Naive thymus-derived CD8-positive, alpha-beta T cell (primary cell): ENCODE data around the gene DCD. TPM values are rescaled to one million over a fixed set of nuclear protein-coding genes. Genes with fewer than 3 reads are reported as not detected.
"Not testable (repeated sequence)": the region's sequence is repeated elsewhere in the genome, so short reads cannot be mapped to it uniquely, and the experiment has no call there.

Experiments
- ATAC-seq, 2 donors: fragments of 150-1000 bp; cut with Tn5 transposase in 1 of 2; sonication (Bioruptor Pico), chemical (Tn5 transposase) in 1 of 2; 1 replicate in 1 of 2; 2 replicates in 1 of 2; pipeline ENCODE4 v1.10.0; 2021; ENCODE audit warnings: mild to moderate bottlenecking in 2 of 2, moderate library complexity in 2 of 2
- POLR2A ChIA-PET: fragments of 350-600 bp; sonication (Branson Sonifier 250); formaldehyde crosslinking; loops from one replicate; lab custom pipeline; 2021; ENCODE audit warnings: antibody characterized with exemption; lab: Charles Lee
- DNase-seq, 10 donors: peaks; one replicate each; pipeline versions ENCODE4 v3.0.0 to v3.0.0-alpha.2; 2020 to 2022
- H3K27ac Mint-ChIP-seq, 10 donors: one replicate each; pipeline ENCODE4 v1.8.0; 2020 to 2022; ENCODE audit warnings: mild to moderate bottlenecking in 10 of 10, mixed read lengths in 10 of 10, moderate library complexity in 4 of 10, inconsistent platforms in 1 of 10
- H3K27me3 Mint-ChIP-seq, 5 donors: one replicate each; pipeline ENCODE4 v1.8.0; 2021 to 2022; ENCODE audit warnings: mixed read lengths in 5 of 5
- H3K36me3 Mint-ChIP-seq, 3 donors: one replicate each; pipeline ENCODE4 v1.8.0; 2020 to 2022; ENCODE audit warnings: mixed read lengths in 3 of 3, mild to moderate bottlenecking in 2 of 3, inconsistent platforms in 1 of 3
- H3K4me1 Mint-ChIP-seq, 4 donors: one replicate each; pipeline ENCODE4 v1.8.0; 2021 to 2022; ENCODE audit warnings: mixed read lengths in 4 of 4
- H3K4me3 Mint-ChIP-seq, 10 donors: one replicate each; pipeline ENCODE4 v1.8.0; 2020 to 2022; ENCODE audit warnings: mild to moderate bottlenecking in 10 of 10, mixed read lengths in 10 of 10, moderate library complexity in 6 of 10, inconsistent platforms in 1 of 10
- H3K9me3 Mint-ChIP-seq, 9 donors: one replicate each; pipeline ENCODE4 v1.8.0; 2020 to 2022; ENCODE audit warnings: mixed read lengths in 9 of 9, mild to moderate bottlenecking in 3 of 9, inconsistent platforms in 1 of 9, moderate library complexity in 1 of 9
- polyA plus RNA-seq, 3 donors: library from polyadenylated mRNA; unstranded; fragments of 300-500 nt; fragmentation: Illumina TruSeq; gene quantifications; one replicate each; pipeline ENCODE4 v1.2.3, GENCODE V29; 2021
- total RNA-seq, 8 experiments: library from RNA in 2 of 8; stranded (reverse) in 2 of 8; gene quantifications; one replicate each; pipeline ENCODE4 v1.2.3 and lab custom pipeline; 2021 to 2026

Gene DCD
- total and polyA plus RNA-seq, 5 experiments from 2014 or later: not detected

DNA sequence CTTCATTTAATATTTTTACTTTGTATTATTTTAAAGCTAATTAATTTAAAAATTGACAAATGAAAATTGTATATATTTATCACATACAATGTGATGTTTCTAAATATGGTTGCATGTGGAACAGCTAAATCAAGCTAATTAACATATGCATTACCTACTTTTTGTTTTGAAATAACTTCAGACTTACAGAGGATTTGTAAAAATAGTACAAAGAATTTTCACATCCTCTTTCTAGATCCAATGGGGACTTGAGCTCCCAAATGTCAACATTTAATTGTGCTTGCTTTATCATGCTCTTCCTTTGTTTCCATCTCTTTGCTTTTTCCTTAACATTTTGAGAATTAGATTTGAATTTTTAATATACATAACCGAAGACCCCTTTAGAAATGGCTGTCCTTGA is 6.6 kb downstream of the DCD start:
- POLR2A ChIA-PET: no interaction called here
- peaks cover 0 to 12% (median 0%) of the 10 kb centered on the region in 4 donors for H3K4me1 Mint-ChIP-seq

DNA sequence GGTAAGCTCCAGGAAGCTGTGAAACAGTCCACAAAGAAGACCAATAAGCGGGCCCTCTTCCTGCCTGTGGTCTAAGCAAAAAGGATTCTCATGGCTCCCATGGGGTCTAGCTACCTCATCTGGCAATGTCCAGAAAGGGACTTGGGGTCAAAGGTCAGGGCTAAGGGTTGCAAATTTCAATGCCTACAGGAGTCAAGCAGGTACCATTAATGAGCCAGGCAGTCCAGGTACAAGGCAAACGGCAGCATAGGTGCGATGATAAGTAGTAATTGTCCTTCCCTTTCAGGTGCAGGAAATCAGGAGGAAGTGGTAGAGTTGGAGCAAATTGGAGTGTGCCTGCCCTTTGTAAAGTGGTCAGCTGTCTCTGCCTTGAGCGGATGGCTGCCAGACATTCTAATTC is 7.1 kb downstream of the DCD start:
- POLR2A ChIA-PET: no interaction called here
- peaks cover under 1 to 31% (median 10%) of the 10 kb centered on the region in 5 donors for H3K27me3 Mint-ChIP-seq
- no peak overlapping the region for H3K4me3 Mint-ChIP-seq
- H3K9me3 Mint-ChIP-seq: no peaks in the 10 kb centered on the region
- H3K27ac Mint-ChIP-seq: no peak overlapping the region
- H3K4me1 Mint-ChIP-seq: peaks cover 0 to 12% (median 0%) of the 10 kb centered on the region in 4 donors
- ATAC-seq (no peak), DNase-seq (no peak)
- H3K36me3 Mint-ChIP-seq: no peaks in the 10 kb centered on the region

More for the DNA sequence above, 6.6 kb downstream of the DCD start:
- Mint-ChIP-seq H3K9me3 (no peaks in the 10 kb centered on the region), H3K27me3 (peaks cover 4 to 35% (median 14%) of the 10 kb centered on the region in 5 donors), H3K4me3 (no peak overlapping the region), H3K36me3 (no peaks in the 10 kb centered on the region), H3K27ac (no peak overlapping the region)
- DNase-seq: no peak
- no peak for ATAC-seq

DNA sequence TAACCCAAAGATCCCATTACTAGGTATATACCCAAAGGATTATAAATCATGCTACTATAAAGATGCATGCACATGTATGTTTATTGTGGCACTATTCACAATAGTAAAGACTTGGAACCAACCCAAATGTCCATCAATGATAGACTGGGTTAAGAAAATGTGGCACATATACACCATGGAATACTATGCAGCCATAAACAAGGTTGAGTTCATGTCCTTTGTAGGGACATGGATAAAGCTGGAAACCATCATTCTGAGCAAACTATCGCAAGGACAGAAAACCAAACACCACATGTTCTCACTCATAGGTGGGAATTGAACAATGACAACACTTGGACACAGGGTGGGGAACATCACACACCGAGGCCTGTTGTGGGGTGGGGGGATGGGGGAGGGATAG is 9.1 kb downstream of the DCD start:
- DNase-seq, H3K27ac Mint-ChIP-seq, H3K36me3 Mint-ChIP-seq, POLR2A ChIA-PET, H3K4me3 Mint-ChIP-seq, ATAC-seq, H3K9me3 Mint-ChIP-seq: not testable (repeated sequence)
- Mint-ChIP-seq H3K4me1 (peaks cover 0 to 12% (median 0%) of the 10 kb centered on the region in 4 donors), H3K27me3 (peaks cover 0 to 23% (median 5%) of the 10 kb centered on the region in 5 donors)

DNA sequence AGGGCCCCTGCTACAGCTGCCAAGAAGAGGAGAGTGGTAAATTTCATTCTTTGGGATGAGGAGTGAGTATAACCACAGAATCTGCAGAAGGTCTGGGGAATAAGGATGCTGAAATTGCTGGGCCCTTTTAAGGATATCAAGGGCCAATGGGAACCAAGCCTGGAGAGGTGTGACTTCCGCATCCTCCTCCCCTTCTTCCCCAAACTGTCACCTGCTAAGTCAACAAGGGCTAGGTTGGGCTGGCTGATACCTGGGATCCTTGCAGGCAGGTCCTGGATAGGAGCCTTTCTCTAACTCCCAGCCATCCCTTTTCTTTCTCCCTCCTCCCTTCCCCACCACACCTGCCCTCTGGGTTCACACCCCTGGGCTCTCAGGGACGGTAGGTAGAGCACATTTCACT is 13.4 kb downstream of the DCD start, which contains the start of gene LACRT:
LACRT (minus strand) TSS at position 101 of the 400 bp plus-strand sequence; CDS start at position 47, 54 bp downstream.
- Mint-ChIP-seq H3K36me3 (no peaks in the 10 kb centered on the region), H3K27ac (peak within 1 kb of the TSS in 2 of 10 donors; percentile 31 to 56), H3K9me3 (no peaks in the 10 kb centered on the region), H3K4me1 (peaks cover 0 to 5% (median 0%) of the 10 kb centered on the region in 4 donors), H3K27me3 (peaks cover 8 to 38% (median 27%) of the 10 kb centered on the region in 5 donors), H3K4me3 (no peak within 1 kb of the TSS)
- ATAC-seq (no peak), DNase-seq (no peak)
- POLR2A ChIA-PET: no interaction called here

DNA sequence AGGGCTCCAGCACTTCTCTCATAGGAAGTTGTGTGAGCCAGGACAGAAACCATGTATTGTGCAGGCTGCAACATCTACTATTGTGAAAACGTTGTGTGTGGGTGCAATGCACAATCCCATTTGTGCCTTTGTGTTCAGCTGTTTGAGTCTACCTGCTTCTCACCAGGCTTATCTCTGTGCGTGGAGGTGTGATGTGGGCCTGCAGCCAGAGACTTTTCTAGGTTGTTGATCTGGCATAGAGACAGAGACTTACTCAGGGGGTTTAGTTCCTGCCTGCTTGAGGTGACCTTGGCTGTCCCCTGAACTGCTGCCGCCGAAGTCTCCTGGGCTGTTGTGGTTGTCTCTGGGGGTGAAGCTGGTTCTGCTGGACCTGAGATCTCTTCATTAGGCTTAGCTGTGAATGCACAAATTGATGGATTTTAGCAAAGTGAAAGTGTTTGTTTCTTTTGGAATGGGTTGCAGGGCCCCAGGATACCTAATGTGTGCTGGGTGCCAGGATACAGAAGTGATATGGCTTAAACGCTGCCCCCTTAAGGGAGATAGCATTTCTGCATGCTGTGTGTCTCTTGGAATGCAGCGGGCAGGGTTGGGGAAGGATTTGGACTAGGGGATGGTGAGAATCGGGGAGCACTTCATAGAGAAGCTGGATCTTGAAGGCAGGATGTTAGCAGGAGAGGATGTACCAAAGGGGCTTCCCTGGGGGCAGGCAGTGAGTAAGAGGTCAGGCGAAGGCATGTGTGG is 16.0 kb downstream of the DCD start:
- Mint-ChIP-seq H3K4me1 (peaks cover 0 to 5% (median 0%) of the 10 kb centered on the region in 4 donors), H3K27me3 (peaks cover 16 to 57% (median 49%) of the 10 kb centered on the region in 5 donors), H3K36me3 (peaks cover 0 to 10% (median 9%) of the 10 kb centered on the region in 3 donors), H3K4me3 (no peak overlapping the region), H3K9me3 (peaks cover 5 to 17% (median 8%) of the 10 kb centered on the region in 9 donors), H3K27ac (no peak overlapping the region)
- POLR2A ChIA-PET: no interaction called here
- ATAC-seq (no peak), DNase-seq (no peak)

DNA sequence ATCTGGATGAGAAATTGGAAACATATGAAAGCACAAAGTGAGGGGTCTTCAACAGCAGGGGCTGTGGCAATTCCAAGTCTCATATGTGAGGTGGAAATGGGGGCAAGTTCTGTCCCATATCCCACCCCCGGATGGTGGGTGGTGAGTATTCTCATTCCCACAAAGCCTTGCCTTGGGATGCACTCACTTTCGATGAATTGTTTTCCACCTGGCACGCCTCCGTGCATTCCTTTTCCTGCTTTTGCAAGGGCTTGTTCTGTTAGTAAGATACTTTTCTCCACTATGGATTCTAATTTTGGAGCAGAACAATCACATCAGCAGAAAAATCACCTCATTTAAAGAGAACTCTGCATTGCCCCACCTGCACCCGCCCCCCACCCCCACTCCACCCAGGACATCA is 16.6 kb downstream of the DCD start:
- DNase-seq (no peak), ATAC-seq (no peak)
- H3K36me3 Mint-ChIP-seq: peaks cover 6 to 16% (median 12%) of the 10 kb centered on the region in 3 donors
- POLR2A ChIA-PET: no interaction called here
- H3K27me3 Mint-ChIP-seq: peaks cover 22 to 64% (median 53%) of the 10 kb centered on the region in 5 donors
- no peak overlapping the region for H3K4me3 Mint-ChIP-seq
- H3K9me3 Mint-ChIP-seq: peaks cover 5 to 23% (median 13%) of the 10 kb centered on the region in 9 donors
- H3K27ac Mint-ChIP-seq: no peak overlapping the region
- peaks cover 0 to 5% (median 0%) of the 10 kb centered on the region in 4 donors for H3K4me1 Mint-ChIP-seq

DNA sequence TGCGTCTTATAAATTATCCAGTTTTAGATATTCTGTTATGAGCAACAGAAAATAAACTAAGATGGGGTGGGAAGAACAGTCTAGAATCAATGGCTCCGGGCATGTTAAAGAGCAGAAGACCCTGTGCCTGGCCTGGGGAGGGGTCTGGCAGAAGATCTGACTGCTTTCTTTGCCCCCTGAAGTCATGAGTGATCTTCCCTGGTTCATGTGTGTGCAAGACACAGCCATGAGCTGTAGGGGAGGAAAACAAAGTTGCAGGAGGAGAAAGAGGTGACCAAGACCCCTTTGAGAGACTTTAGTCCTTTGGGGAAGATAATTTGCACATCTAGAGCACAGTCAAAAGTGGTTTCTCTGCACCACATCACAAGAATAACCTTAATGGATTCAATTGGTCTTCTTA is 18.2 kb downstream of the DCD start:
- Mint-ChIP-seq H3K27ac (no peak overlapping the region), H3K27me3 (peaks cover 33 to 80% (median 53%) of the 10 kb centered on the region in 5 donors), H3K36me3 (peaks cover 7 to 19% (median 12%) of the 10 kb centered on the region in 3 donors), H3K9me3 (peaks cover 5 to 24% (median 15%) of the 10 kb centered on the region in 9 donors), H3K4me1 (peaks cover 0 to 5% (median 0%) of the 10 kb centered on the region in 4 donors), H3K4me3 (no peak overlapping the region)
- POLR2A ChIA-PET: no interaction called here
- ATAC-seq (no peak), DNase-seq (no peak)

DNA sequence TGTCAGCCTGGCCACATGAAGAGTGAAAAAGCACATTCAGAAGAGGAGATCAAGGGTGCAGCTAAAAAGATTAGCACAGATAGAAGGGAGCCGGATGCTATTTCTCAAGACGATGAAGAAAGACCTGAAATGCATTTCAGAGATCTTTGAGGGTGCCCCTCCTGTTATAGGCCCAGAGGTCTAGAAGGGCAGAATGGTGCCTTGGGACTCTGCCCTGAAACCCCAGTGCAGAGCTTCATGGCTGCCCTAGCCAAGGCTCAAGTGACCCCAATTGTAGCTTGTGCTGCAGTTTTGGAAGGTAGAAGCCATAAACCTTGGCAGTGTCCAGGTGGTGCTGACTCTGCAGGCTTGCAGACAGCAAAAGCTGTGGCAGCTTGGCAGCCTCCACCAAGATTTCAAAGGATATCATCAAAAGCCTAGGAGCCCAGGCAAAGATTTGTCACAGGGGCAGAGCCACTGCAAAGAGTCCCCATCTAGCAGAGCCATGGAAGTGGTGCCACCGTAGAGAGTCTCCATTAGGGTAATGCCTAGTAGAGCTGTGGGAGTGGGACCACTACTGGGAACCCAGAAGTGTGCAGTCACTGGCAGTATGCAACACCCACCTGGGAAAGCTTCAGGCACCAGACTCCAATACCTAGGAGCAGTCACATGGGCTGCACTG is 19.8 kb downstream of the DCD start:
- no peak for DNase-seq
- H3K27me3 Mint-ChIP-seq: peaks cover 39 to 82% (median 56%) of the 10 kb centered on the region in 5 donors

DNA sequence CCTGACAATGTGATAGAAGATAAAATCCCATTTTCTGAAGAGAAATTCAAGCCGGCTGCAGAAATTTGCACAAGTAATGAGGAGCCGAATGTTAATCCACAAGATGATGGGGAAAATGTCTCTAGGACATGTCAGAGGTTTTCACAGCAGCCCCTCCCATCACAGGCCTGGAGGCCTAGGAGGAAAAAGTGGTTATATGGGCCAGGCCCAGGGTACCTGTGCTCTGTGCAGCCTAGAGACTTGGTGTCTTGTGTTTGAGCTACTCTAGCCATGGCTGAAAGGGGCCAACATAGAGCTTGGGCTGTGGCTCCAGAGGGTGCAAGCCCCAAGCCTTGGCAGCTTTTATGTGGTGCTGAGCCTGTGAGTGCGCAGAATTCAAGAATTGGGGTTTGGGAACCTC is 20.9 kb downstream of the DCD start:
- Mint-ChIP-seq H3K4me1 (peaks cover 0 to 3% (median 0%) of the 10 kb centered on the region in 4 donors), H3K4me3 (no peak overlapping the region), H3K9me3 (peaks cover 5 to 24% (median 15%) of the 10 kb centered on the region in 9 donors), H3K27me3 (peaks cover 40 to 85% (median 61%) of the 10 kb centered on the region in 5 donors), H3K36me3 (peaks cover 7 to 19% (median 12%) of the 10 kb centered on the region in 3 donors), H3K27ac (no peak overlapping the region)
- DNase-seq (no peak), ATAC-seq (no peak)
- POLR2A ChIA-PET: no interaction called here

More for the DNA sequence above, 19.8 kb downstream of the DCD start:
- peaks cover 5 to 24% (median 15%) of the 10 kb centered on the region in 9 donors for H3K9me3 Mint-ChIP-seq
- no peak for ATAC-seq
- peaks cover 7 to 19% (median 12%) of the 10 kb centered on the region in 3 donors for H3K36me3 Mint-ChIP-seq
- H3K27ac Mint-ChIP-seq: no peak overlapping the region
- POLR2A ChIA-PET: no interaction called here
- peaks cover 0 to 5% (median 0%) of the 10 kb centered on the region in 4 donors for H3K4me1 Mint-ChIP-seq
- no peak overlapping the region for H3K4me3 Mint-ChIP-seq

DNA sequence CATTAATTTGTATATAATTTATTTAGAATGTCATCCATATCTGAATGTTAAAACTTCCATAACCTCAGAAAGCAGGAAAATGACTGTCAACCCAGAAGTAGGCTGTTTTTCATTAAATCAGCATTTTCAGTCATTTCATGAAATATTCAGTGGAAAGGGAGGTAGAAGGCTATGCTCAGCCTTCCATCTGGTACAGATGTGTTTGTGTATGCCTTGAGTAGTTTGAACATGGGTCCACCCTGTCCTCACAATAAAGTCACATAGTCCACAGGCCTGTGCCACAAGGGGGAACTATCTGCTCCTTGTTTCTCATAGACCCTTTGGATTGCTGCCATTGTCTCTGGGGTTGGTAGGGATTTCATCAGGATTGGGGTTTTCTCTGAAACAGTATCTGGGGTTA is 22.6 kb downstream of the DCD start:
- no peaks in the 10 kb centered on the region for H3K4me1 Mint-ChIP-seq

DNA sequence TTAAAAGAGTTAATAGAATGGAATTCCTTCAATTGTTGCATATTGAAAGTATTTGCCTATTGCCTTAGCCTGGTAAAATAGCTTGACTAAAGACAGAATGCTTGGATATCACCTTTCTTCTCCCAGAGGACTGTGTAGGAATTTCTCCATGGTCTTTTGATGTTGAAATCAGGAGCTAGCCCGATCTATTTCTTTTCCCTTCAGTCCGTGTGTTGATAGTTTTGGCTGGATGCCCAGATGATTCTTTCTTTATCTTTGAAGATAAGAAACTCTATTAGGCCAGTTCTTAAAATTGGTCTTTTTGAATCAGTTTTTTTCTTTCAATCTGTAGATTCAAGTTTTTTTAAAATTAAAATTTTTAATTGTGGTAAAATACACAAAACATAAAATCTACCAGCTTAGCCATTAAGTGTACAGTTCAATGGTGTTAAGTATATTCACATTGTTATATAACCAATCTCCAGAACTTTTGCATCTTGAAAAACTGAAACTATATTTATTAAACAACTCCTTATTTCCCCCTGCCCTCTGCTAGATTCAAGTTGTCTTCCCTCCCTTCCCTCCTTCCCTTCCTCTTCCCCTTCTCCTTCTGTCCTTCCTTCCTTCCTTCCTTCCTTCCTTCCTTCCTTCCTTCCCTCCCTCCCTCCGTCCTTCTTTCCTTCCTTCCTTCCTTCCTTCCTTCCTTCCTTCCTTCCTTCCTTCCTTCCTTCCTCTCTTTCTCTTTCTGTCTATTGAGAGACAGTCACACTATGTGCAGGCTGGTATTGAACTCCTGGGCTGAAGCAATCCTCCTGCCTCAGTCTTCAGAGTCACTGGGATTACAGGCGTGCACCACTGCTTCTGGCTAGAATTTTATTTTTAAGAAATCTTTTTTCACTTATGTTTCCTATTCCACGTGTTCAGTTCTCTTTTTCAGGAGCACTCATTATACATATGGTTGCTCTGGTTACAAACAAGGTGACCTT is 23.6 kb downstream of the DCD start:
- Mint-ChIP-seq H3K27me3 (peaks cover 48 to 87% (median 57%) of the 10 kb centered on the region in 5 donors), H3K9me3 (peaks cover 5 to 24% (median 15%) of the 10 kb centered on the region in 9 donors), H3K36me3 (peaks cover 7 to 19% (median 12%) of the 10 kb centered on the region in 3 donors), H3K4me1 (no peaks in the 10 kb centered on the region), H3K27ac (no peak overlapping the region), H3K4me3 (no peak overlapping the region)
- ATAC-seq (no peak), DNase-seq (no peak)
- POLR2A ChIA-PET: no interaction called here

More for the DNA sequence above, 22.6 kb downstream of the DCD start:
- no peak overlapping the region for H3K4me3 Mint-ChIP-seq
- peaks cover 5 to 24% (median 15%) of the 10 kb centered on the region in 9 donors for H3K9me3 Mint-ChIP-seq
- DNase-seq (no peak), ATAC-seq (no peak)
- no peak overlapping the region for H3K27ac Mint-ChIP-seq
- H3K36me3 Mint-ChIP-seq: peaks cover 7 to 19% (median 12%) of the 10 kb centered on the region in 3 donors
- POLR2A ChIA-PET: no interaction called here
- peaks cover 49 to 96% (median 62%) of the 10 kb centered on the region in 5 donors for H3K27me3 Mint-ChIP-seq
